Sigmoid colon (tissue), 4 donors: ENCODE data around the gene NSMF.

ENCODE experiments used
- EP300 ChIP-seq, 4 donors: sonication (generic); formaldehyde crosslinking; IDR thresholded peaks; one replicate each; pipeline ENCODE4 v1.6.1; 2017; ENCODE audit warnings: antibody characterized with exemption in 4 of 4
- POLR2A ChIP-seq, 2 donors: fragments of 450-650 bp; IDR thresholded peaks; one replicate each; pipeline ENCODE4 v1.6.1; 2016; ENCODE audit warnings: antibody characterized with exemption in 2 of 2, mild to moderate bottlenecking in 2 of 2, moderate library complexity in 2 of 2
- POLR2AphosphoS5 ChIP-seq, 4 donors: sonication (generic); formaldehyde crosslinking; IDR thresholded peaks; one replicate each; pipeline ENCODE4 v1.6.1; 2017; ENCODE audit warnings: antibody characterized with exemption in 4 of 4
- TF ChIP-seq, protein P1 (sequence below), 4 experiments: fragments of 450-650 bp in 3 of 4; fragments of 200-600 bp in 1 of 4; IDR thresholded peaks; one replicate each; pipeline ENCODE4 v1.5.1; 2016 to 2019; ENCODE audit warnings: antibody characterized with exemption in 4 of 4, mild to moderate bottlenecking in 3 of 4, moderate library complexity in 2 of 4

DNA sequence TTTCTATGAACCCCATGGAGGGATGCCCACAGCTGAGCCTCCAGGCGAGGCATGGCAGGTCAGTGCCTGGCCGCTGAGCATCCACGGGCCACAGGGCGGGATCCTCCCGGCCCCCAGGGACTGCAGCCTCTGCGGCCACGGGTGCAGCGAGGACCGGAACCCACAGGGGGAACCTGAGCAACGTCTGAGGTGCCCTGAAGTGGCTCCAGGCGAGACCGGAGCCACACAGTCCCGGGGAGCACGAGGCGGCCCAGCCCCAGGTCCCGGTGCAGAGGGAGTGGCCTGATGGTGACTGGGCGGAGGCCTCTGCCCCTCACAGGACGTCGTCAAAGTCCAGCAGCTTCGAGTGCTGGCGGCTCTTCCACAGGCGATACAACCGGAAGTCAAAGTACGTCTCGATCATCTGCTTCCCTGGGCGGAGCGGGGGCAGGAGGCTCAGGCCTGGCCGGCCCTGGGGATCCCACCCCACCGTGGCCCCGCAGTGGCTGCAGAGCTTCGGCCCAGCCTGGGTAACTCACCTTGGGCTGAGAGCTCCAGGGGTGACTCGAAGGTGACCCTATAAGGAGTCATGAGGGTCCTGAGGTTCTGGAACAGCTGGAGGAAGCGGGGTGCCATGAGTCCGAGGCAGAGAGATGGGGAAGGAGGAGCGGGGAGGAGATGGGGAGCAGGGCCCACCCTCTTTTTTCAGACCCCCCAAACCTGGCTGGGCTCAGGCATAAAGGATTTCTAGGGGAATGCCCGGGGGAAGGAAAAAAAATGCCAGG lies 9.9 kb downstream of the NSMF start:
- TF ChIP-seq POLR2A (IDR thresholded peaks at IDR 0.05) (no peak), POLR2AphosphoS5 (IDR thresholded peaks at IDR 0.05) (no peak), EP300 (IDR thresholded peaks at IDR 0.05) (no peak)
- TF ChIP-seq, protein P1, sequence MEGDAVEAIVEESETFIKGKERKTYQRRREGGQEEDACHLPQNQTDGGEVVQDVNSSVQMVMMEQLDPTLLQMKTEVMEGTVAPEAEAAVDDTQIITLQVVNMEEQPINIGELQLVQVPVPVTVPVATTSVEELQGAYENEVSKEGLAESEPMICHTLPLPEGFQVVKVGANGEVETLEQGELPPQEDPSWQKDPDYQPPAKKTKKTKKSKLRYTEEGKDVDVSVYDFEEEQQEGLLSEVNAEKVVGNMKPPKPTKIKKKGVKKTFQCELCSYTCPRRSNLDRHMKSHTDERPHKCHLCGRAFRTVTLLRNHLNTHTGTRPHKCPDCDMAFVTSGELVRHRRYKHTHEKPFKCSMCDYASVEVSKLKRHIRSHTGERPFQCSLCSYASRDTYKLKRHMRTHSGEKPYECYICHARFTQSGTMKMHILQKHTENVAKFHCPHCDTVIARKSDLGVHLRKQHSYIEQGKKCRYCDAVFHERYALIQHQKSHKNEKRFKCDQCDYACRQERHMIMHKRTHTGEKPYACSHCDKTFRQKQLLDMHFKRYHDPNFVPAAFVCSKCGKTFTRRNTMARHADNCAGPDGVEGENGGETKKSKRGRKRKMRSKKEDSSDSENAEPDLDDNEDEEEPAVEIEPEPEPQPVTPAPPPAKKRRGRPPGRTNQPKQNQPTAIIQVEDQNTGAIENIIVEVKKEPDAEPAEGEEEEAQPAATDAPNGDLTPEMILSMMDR (IDR thresholded peaks at IDR 0.05) = no peak
